Astrocyte (in vitro differentiated cells and primary cell): ENCODE data around the gene KRT74. TPM values are rescaled to one million over a fixed set of nuclear protein-coding genes. Genes with fewer than 3 reads are reported as not detected.

Source experiments
- DNase-seq: peaks from one replicate; pipeline ENCODE4 v3.0.0-alpha.2; 2010; ENCODE audit warnings: low read depth
- FAIRE-seq: peaks from 2 replicates; lab custom pipeline; 2011; peaks lifted over from hg19 to GRCh38; lab: Jason Lieb, UNC
- H2AFZ ChIP-seq: 2 replicates; pipeline ENCODE4 v1.6.0; 2012; ENCODE audit warnings: low read depth, low read length, inconsistent platforms
- H3K27ac ChIP-seq: 2 replicates; pipeline ENCODE4 v1.5.1; 2011; ENCODE audit warnings: low read depth, low read length, inconsistent platforms
- H3K27me3 ChIP-seq: 2 replicates; pipeline ENCODE4 v1.6.0; 2011; ENCODE audit warnings: low read length, inconsistent platforms; ENCODE audit not compliant: insufficient read depth
- H3K36me3 ChIP-seq: 2 replicates; pipeline ENCODE4 v1.5.1; 2011; ENCODE audit warnings: low read length, inconsistent platforms; ENCODE audit not compliant: insufficient read depth
- H3K4me1 ChIP-seq: 2 replicates; pipeline ENCODE4 v1.5.1; 2011; ENCODE audit warnings: low read length, inconsistent platforms; ENCODE audit not compliant: insufficient read depth
- H3K4me2 ChIP-seq: 2 replicates; pipeline ENCODE4 v1.6.0; 2012; ENCODE audit warnings: low read length, inconsistent platforms
- H3K4me3 ChIP-seq: 2 replicates; pipeline ENCODE4 v1.5.1; 2011; ENCODE audit warnings: low read depth, mild to moderate bottlenecking, low read length, inconsistent platforms; ENCODE audit not compliant: insufficient read depth
- H3K79me2 ChIP-seq: 2 replicates; pipeline ENCODE4 v1.6.0; 2012; ENCODE audit warnings: mild to moderate bottlenecking, low read length, inconsistent platforms; ENCODE audit not compliant: insufficient read depth
- H3K9ac ChIP-seq: 2 replicates; pipeline ENCODE4 v1.6.0; 2012; ENCODE audit warnings: mild to moderate bottlenecking, low read length, inconsistent platforms
- H3K9me3 ChIP-seq: 2 replicates; pipeline ENCODE4 v1.5.1; 2012; ENCODE audit warnings: low read depth, mild to moderate bottlenecking, low read length, inconsistent platforms; ENCODE audit not compliant: insufficient read depth
- H4K20me1 ChIP-seq: 2 replicates; pipeline ENCODE4 v1.6.0; 2012; ENCODE audit warnings: low read length, inconsistent platforms; ENCODE audit not compliant: insufficient read depth
- H3K27ac Mint-ChIP-seq: one replicate; pipeline ENCODE4 v1.8.0; 2021; ENCODE audit warnings: mild to moderate bottlenecking, mixed read lengths; ENCODE audit not compliant: unreplicated experiment
- H3K27me3 Mint-ChIP-seq: one replicate; pipeline ENCODE4 v1.8.0; 2021; ENCODE audit warnings: low read depth, mixed read lengths; ENCODE audit not compliant: unreplicated experiment
- H3K36me3 Mint-ChIP-seq: one replicate; pipeline ENCODE4 v1.8.0; 2021; ENCODE audit warnings: low read depth, mixed read lengths; ENCODE audit not compliant: unreplicated experiment
- H3K4me1 Mint-ChIP-seq: one replicate; pipeline ENCODE4 v1.8.0; 2021; ENCODE audit warnings: low read depth, mixed read lengths; ENCODE audit not compliant: unreplicated experiment
- H3K4me3 Mint-ChIP-seq: one replicate; pipeline ENCODE4 v1.8.0; 2021; ENCODE audit warnings: mild to moderate bottlenecking, moderate library complexity, mixed read lengths; ENCODE audit not compliant: unreplicated experiment
- H3K9me3 Mint-ChIP-seq: one replicate; pipeline ENCODE4 v1.8.0; 2021; ENCODE audit warnings: mild to moderate bottlenecking, mixed read lengths; ENCODE audit not compliant: unreplicated experiment
- EZH2 ChIP-seq: IDR thresholded peaks from 2 replicates; pipeline ENCODE4 v1.6.1; 2012; ENCODE audit warnings: mild to moderate bottlenecking, low read length, inconsistent platforms; ENCODE audit not compliant: insufficient read depth
- total RNA-seq: library from RNA; stranded (reverse); gene quantifications from 2 replicates; pipeline ENCODE4 v1.2.1, GENCODE V29; 2021
- TF ChIP-seq, protein P1 (sequence below): IDR thresholded peaks from 2 replicates; pipeline ENCODE4 v1.5.1; 2011; ENCODE audit warnings: low read depth, mild to moderate bottlenecking, inconsistent platforms, low read length, moderate library complexity; ENCODE audit not compliant: insufficient read depth

KRT74 gene
- total RNA-seq, 1 donor from 2014 or later, result not detected

DNA sequence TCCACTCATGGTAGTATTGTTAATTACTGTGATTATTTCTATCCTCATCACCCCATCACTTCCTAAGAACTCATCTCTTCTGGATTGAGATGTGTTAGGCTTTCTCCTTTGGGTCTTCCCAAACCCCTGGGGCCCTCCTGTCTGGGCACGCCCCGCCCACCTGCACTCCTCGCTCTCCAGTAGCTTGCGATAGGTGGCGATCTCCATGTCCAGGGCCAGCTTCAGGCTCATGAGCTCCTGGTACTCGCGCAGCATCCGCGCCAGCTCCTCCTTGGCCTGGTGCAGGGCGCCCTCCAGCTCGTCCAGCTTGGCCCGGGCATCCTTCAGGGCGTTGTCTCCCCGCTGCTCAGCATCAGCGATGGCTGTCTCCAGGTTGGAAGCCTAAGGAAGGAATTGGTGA, 27.5 kb downstream of the KRT74 start:
- Histone ChIP-seq H3K27ac (no peak overlapping the region), H3K36me3 (no peaks in the 10 kb centered on the region), H3K9me3 (no peaks in the 10 kb centered on the region), H4K20me1 (no peaks in the 10 kb centered on the region), H2AFZ (no peak overlapping the region), H3K4me3 (no peak overlapping the region), H3K79me2 (no peaks in the 10 kb centered on the region), H3K4me1 (no peaks in the 10 kb centered on the region), H3K4me2 (no peak overlapping the region), H3K27me3 (peaks cover 17% of the 10 kb centered on the region), H3K9ac (no peak overlapping the region)
- Mint-ChIP-seq H3K4me3 (no peak overlapping the region), H3K27me3 (peaks cover 68% of the 10 kb centered on the region), H3K36me3 (no peaks in the 10 kb centered on the region), H3K9me3 (peaks cover 3% of the 10 kb centered on the region), H3K4me1 (peaks cover 4% of the 10 kb centered on the region), H3K27ac (no peak overlapping the region)
- no peak for TF ChIP-seq EZH2
- TF ChIP-seq, protein P1, sequence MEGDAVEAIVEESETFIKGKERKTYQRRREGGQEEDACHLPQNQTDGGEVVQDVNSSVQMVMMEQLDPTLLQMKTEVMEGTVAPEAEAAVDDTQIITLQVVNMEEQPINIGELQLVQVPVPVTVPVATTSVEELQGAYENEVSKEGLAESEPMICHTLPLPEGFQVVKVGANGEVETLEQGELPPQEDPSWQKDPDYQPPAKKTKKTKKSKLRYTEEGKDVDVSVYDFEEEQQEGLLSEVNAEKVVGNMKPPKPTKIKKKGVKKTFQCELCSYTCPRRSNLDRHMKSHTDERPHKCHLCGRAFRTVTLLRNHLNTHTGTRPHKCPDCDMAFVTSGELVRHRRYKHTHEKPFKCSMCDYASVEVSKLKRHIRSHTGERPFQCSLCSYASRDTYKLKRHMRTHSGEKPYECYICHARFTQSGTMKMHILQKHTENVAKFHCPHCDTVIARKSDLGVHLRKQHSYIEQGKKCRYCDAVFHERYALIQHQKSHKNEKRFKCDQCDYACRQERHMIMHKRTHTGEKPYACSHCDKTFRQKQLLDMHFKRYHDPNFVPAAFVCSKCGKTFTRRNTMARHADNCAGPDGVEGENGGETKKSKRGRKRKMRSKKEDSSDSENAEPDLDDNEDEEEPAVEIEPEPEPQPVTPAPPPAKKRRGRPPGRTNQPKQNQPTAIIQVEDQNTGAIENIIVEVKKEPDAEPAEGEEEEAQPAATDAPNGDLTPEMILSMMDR, result no peak
- FAIRE-seq, result no peak
- DNase-seq, result no peak

DNA sequence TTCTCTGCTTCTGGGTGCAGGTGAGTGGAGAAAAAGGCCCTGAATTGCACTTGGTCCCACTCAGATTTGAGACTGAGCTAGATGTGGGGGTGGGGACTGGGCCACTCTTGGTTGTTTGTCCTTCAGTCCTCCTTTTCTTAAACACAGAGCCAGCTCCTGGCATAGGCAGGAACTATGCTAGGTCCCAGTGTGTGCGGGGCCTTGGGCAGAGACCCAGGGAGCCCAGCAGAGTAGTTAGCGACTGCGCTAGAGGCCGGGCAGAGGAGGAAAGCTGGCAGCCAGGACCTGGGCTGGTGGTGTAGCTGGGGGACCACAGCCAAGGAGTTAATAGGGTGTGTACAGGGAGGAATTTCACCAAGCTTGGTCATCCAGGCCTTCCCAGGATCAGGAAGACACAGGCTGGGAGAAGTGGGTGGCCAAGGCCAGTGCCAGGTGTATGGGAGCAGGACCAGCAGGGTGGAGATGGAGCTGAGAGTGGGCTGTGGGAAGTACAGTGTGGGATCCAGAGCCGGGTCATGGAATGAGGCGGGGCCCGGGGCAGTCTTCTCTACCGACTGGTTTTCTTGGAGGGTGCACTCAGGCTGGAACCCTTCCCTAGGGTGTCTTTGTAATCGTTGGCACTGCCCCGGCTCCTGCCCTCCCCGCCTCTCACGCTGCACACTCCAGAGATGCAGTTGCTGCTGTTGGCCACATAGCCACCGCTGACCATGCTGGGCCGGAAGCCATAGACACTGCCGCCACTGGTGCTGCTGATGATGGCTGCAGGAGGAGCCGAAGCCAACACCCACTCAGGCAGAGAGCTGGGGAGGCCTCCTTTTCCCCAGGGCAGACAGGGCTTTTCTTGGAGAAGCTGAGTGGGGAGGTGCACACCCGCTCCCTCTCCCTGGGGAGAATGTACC, 29.4 kb downstream of the KRT74 start:
- H3K36me3 ChIP-seq, result no peaks in the 10 kb centered on the region
- peaks cover 6% of the 10 kb centered on the region for H3K27me3 ChIP-seq
- no peak overlapping the region for H3K4me2 ChIP-seq
- no peak overlapping the region for H3K27ac ChIP-seq
- peaks cover 49% of the 10 kb centered on the region for H3K27me3 Mint-ChIP-seq
- no peaks in the 10 kb centered on the region for H3K9me3 ChIP-seq
- DNase-seq (no peak), FAIRE-seq (no peak)
- no peak overlapping the region for H2AFZ ChIP-seq
- peaks cover 7% of the 10 kb centered on the region for H3K4me1 Mint-ChIP-seq
- H4K20me1 ChIP-seq, result no peaks in the 10 kb centered on the region
- H3K9ac ChIP-seq, result no peak overlapping the region
- TF ChIP-seq, protein P1, result no peak
- no peak for TF ChIP-seq EZH2
- H3K36me3 Mint-ChIP-seq, result no peaks in the 10 kb centered on the region
- H3K4me3 Mint-ChIP-seq, result no peak overlapping the region
- H3K27ac Mint-ChIP-seq, result no peak overlapping the region
- H3K9me3 Mint-ChIP-seq, result peaks cover 3% of the 10 kb centered on the region
- no peak overlapping the region for H3K4me3 ChIP-seq
- H3K79me2 ChIP-seq, result no peaks in the 10 kb centered on the region
- H3K4me1 ChIP-seq, result no peaks in the 10 kb centered on the region
